Neural cell (in vitro differentiated cells): ENCODE data around the gene NOTCH3.

ENCODE experiments used
- CTCF ChIP-seq: fragments of 450-650 bp; IDR thresholded peaks from 2 replicates; pipeline ENCODE4 v1.5.1; 2014; ENCODE audit warnings: antibody characterized with exemption, mild to moderate bottlenecking, moderate library complexity; ENCODE audit not compliant: poor library complexity, severe bottlenecking
- POLR2AphosphoS5 ChIP-seq: IDR thresholded peaks from 2 replicates; pipeline ENCODE4 v1.6.1; 2012
- SMC3 ChIP-seq: fragments of 450-650 bp; conservative IDR thresholded peaks from 2 replicates; pipeline ENCODE4 v1.6.1; 2014; ENCODE audit warnings: antibody characterized with exemption, mild to moderate bottlenecking, moderate library complexity; ENCODE audit not compliant: poor library complexity

GRCh38 chr19:15244808-15245207 is 44.0 kb upstream of the NOTCH3 start:
- TF ChIP-seq CTCF (no peak), SMC3 (no peak), POLR2AphosphoS5 (no peak)
